Stimulated activated effector memory CD8-positive, alpha-beta T cell treated with anti-CD3 and anti-CD28 coated beads, Interleukin-12 subunit alpha, Interleukin-12 subunit beta, amount 100 ng/mL, for 72 hours (primary cell): ENCODE data around the gene CELSR1.
A peak's percentile ranks its signal among the peaks of the same experiment; 100 is the strongest.

ENCODE experiments used
- ATAC-seq: fragments of 150-1000 bp; cut with Tn5 transposase; 2 replicates; pipeline ENCODE4 v1.10.0; 2021
- DNase-seq, 2 donors: peaks; one replicate each; pipeline ENCODE4 v3.0.0; 2021 to 2022; ENCODE audit warnings: low spot score in 2 of 2
- H3K27ac Mint-ChIP-seq: one replicate; pipeline ENCODE4 v1.8.0; 2022; ENCODE audit warnings: mild to moderate bottlenecking, mixed read lengths
- H3K36me3 Mint-ChIP-seq: one replicate; pipeline ENCODE4 v1.8.0; 2022; ENCODE audit warnings: mild to moderate bottlenecking, mixed read lengths
- H3K4me1 Mint-ChIP-seq: one replicate; pipeline ENCODE4 v1.8.0; 2022; ENCODE audit warnings: mixed read lengths
- H3K4me3 Mint-ChIP-seq: one replicate; pipeline ENCODE4 v1.8.0; 2022; ENCODE audit warnings: mild to moderate bottlenecking, mixed read lengths
- H3K9me3 Mint-ChIP-seq: one replicate; pipeline ENCODE4 v1.8.0; 2022; ENCODE audit warnings: mixed read lengths

Gene CELSR1

GRCh38 chr22:46337870-46338269 lies 199.6 kb downstream of the CELSR1 start:
- peaks cover 47% of the 10 kb centered on the region for H3K4me1 Mint-ChIP-seq
- DNase-seq (no peak), ATAC-seq (no peak)
- peaks cover 82% of the 10 kb centered on the region for H3K36me3 Mint-ChIP-seq
- H3K4me3 Mint-ChIP-seq = no peak overlapping the region
- H3K27ac Mint-ChIP-seq = peak overlapping the region; percentile 59
- H3K9me3 Mint-ChIP-seq = no peaks in the 10 kb centered on the region

DNA sequence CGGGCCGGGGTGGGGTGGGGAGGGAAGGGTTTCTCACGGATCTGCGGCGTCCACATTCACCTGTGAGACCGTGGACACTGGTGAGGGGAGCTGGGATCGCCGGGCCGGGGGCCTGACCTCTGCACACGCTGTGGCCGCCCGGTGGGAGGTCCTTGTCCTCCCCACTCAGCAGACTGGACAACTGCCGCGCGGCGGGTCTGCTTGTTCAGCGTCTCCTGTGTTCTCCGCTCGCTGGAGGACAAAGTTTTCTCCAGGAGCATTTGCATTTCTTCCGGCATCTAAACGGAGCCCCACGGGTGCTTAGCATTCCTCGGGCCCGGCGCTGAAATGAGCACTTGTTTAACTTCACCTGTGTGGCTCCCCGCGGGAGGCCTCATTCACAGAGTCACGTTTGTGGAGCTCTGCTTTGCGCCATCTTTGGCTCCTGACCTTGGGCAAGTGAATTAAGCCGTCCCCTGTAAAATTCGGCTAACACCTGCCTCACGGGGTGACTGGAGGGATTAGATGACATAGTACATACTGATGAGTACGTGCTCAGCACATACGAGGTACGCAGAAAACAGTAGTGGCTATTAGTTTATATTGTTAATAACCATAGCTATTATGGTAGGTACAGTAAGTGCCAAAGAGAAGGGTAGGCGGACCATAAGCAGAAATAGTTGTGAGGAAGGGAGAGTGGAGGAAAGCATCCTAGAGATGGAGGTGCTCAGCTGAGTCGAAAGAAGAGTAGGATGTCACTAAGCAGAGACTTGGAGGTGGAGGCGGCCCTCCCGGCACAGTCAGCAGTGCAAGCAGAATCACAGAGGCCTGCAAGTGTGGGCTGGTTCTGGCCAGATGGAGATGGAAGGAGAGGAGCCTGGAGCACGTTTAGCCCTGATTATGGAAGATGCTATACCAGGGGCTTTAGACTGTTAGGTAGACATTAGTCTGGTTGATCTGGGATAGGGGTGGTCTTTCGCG lies 201.0 kb downstream of the CELSR1 start:
- ATAC-seq = peak; percentile 60
- peak overlapping the region; percentile 97 for H3K4me3 Mint-ChIP-seq
- H3K4me1 Mint-ChIP-seq = peaks cover 47% of the 10 kb centered on the region
- H3K9me3 Mint-ChIP-seq = no peaks in the 10 kb centered on the region
- H3K36me3 Mint-ChIP-seq = peaks cover 72% of the 10 kb centered on the region
- DNase-seq = peak in 1 of 2 donors; percentile 52
- peak overlapping the region; percentile 95 for H3K27ac Mint-ChIP-seq

DNA sequence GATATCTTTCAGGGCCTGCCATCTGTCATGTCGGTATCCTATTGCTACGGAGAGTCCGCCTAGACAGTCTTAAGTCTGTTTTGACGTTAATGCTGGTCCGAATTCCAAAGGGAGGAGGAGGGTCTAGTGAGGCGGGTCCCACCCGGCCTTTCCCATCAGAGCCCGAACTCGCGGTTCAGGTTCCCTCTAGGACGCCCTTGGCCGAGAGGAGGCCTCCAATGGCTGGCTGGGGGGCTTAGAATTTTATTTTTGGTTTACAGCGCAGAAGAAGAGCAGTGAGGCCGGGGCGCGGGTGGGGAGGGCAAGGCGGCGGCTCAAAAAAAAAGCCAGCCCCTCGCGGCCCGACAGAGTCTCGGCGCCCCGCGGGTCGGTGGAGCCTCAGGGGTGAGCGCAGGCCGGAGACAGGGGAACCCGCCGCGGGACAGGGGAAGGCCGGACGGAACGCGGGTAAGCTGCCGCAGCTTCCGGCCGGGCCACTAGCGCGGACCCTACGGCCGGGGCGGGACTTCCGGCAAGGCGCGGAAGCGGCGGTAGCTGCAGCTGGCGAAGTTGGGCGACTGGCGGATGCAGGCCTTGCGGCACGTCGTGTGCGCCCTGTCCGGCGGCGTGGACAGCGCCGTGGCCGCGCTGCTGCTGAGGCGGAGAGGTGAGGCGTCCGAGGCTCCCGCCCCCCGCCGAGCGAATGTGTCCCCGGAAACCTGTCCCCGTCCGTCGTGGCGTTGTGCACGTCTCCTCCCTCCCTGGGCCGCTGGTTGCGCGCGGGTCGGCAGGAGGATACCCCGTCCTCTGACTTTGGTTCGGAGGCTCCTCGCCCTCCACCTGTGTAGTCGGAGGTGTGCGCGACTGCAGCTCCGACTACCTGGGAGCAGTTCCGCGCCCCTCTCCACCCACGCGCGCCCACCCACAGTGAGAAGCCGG lies 202.0 kb downstream of the CELSR1 start, which contains the start of gene TRMU:
Gene TRMU (plus strand): TSS at position 514 of the 918 bp plus-strand sequence. CDS start 51 bp downstream, at position 565.
- Mint-ChIP-seq H3K36me3 (peaks cover 65% of the 10 kb centered on the region), H3K4me1 (peaks cover 47% of the 10 kb centered on the region), H3K27ac (peak within 1 kb of the TSS; percentile 95), H3K4me3 (peak within 1 kb of the TSS; percentile 97), H3K9me3 (no peaks in the 10 kb centered on the region)
- DNase-seq = peak; percentile 65 to 87
- peak; percentile 91 for ATAC-seq

- DNase-seq = no peak
- H3K4me3 Mint-ChIP-seq = no peak overlapping the region
- H3K27ac Mint-ChIP-seq = no peak overlapping the region
- no peaks in the 10 kb centered on the region for H3K9me3 Mint-ChIP-seq
- ATAC-seq = no peak
- H3K4me1 Mint-ChIP-seq = peaks cover 15% of the 10 kb centered on the region
- peaks cover 44% of the 10 kb centered on the region for H3K36me3 Mint-ChIP-seq
Measured at GRCh38 chr22:46331496-46331895, 205.9 kb downstream of the CELSR1 start.

GRCh38 chr22:46330426-46330825 lies 207.0 kb downstream of the CELSR1 start:
- H3K4me1 Mint-ChIP-seq = peaks cover 10% of the 10 kb centered on the region
- H3K4me3 Mint-ChIP-seq = no peak overlapping the region
- H3K36me3 Mint-ChIP-seq = peaks cover 40% of the 10 kb centered on the region
- ATAC-seq (no peak), DNase-seq (no peak)
- H3K27ac Mint-ChIP-seq = no peak overlapping the region
- H3K9me3 Mint-ChIP-seq = no peaks in the 10 kb centered on the region

GRCh38 chr22:46329616-46330015 lies 207.8 kb downstream of the CELSR1 start:
- H3K9me3 Mint-ChIP-seq = no peaks in the 10 kb centered on the region
- H3K4me1 Mint-ChIP-seq = peaks cover 5% of the 10 kb centered on the region
- no peak overlapping the region for H3K4me3 Mint-ChIP-seq
- ATAC-seq (no peak), DNase-seq (no peak)
- no peak overlapping the region for H3K27ac Mint-ChIP-seq
- H3K36me3 Mint-ChIP-seq = peaks cover 39% of the 10 kb centered on the region

DNA sequence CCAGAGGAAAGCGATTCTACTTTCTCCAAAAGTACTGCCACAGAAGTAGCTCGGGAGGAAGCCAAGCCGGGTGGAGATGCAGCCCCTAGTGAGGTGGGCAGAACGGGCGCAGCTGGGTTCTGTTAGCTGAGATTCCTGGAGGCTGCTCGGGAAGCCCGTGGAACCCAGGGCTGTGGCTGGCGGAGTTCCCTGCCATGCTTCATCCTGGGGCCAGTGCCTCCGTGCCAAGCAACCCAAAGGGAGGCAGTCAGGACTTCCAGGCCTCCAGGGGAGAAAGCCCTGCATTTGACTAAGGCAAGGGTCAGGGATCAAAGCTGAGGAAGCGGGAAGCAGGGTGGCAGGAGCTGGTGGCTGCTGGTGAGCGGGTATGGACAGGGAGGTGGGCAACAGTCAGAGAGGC lies 208.6 kb downstream of the CELSR1 start:
- no peak for DNase-seq
- no peak for ATAC-seq
- no peaks in the 10 kb centered on the region for H3K9me3 Mint-ChIP-seq
- no peaks in the 10 kb centered on the region for H3K4me1 Mint-ChIP-seq
- H3K36me3 Mint-ChIP-seq = peaks cover 45% of the 10 kb centered on the region
- H3K4me3 Mint-ChIP-seq = no peak overlapping the region
- H3K27ac Mint-ChIP-seq = no peak overlapping the region

DNA sequence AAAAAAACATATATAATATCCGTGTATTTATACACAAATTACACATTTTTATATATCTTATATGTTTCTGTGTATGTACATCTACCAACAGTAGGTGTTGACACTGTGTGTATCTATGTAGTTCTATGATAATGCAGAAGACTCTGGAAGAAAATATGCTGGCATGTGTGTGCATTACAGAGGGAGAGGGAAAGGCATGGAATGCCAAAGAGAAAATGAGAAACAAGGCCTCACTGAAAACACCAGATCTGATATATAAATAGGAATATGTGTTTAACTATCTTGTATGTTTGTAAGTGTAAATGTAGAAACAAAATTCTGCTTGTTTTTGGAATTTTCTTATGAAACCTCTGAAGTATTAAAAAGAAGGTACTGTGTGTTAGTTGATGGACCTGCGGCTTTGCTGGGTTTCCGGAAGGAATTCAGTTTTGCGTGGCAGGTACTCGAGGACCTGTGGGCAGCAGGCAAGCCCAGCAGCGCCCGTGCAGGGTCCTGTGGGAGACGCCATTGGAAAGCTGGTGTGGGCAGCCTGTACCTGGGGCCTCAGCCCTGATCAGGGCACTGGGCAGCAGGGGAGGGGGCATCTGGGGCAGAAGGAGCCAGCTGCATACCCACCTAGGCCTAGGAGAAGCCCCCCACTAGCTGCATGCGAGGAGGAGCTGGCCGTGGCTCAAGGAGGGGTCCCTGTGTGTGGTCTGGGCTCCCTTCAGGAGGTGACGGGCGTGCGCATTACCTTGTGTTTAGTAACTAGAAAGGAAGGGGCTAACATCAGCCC lies 209.5 kb downstream of the CELSR1 start:
- Mint-ChIP-seq H3K4me3 (no peak overlapping the region), H3K36me3 (peaks cover 39% of the 10 kb centered on the region), H3K9me3 (no peaks in the 10 kb centered on the region), H3K27ac (no peak overlapping the region), H3K4me1 (no peaks in the 10 kb centered on the region)
- DNase-seq = no peak
- no peak for ATAC-seq

GRCh38 chr22:46326066-46326680 lies 211.2 kb downstream of the CELSR1 start:
- H3K4me3 Mint-ChIP-seq = no peak overlapping the region
- ATAC-seq = no peak
- H3K36me3 Mint-ChIP-seq = peaks cover 39% of the 10 kb centered on the region
- H3K4me1 Mint-ChIP-seq = no peaks in the 10 kb centered on the region
- no peak for DNase-seq
- H3K9me3 Mint-ChIP-seq = no peaks in the 10 kb centered on the region
- no peak overlapping the region for H3K27ac Mint-ChIP-seq

DNA sequence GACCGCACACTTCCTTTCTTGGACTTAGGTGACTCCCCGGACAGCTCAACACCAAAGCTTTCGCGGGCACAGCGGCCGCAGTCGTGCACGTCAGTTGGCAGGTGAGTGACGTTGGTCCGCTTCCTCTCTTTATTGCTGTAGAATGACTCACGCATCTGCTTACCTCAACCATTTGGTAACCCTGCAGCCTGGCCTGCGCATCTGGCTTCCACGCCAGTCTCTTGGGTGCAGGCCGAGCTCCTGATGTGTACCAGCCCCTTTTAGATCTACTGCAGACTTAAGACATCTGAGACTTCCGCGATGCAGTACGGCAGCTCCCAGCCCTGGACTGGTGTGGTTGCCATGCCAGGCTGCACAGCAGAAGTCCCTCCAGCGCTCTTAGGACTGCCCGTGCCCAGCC lies 214.3 kb downstream of the CELSR1 start:
- peaks cover 37% of the 10 kb centered on the region for H3K36me3 Mint-ChIP-seq
- ATAC-seq = no peak

DNA sequence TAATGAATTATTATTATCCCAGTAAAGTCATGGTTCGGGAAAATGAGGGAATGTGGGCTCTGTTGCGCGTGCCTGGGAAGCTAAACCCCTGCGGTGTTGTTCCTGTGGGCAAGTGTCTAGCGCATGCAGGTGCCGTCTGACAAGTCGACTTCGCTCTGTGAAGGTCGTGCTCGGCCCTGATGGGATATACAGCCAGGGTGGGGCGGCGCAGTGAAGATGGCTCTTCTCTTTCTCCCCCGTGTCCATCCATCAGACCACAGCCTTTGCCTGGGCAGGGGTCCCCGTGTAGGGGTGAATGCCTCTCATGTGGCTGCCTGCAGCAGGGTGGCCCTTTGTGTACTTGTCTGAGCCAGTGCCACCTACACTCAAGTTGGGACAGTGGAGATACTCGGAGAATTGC lies 214.7 kb downstream of the CELSR1 start:
- Mint-ChIP-seq H3K27ac (no peak overlapping the region), H3K4me3 (no peak overlapping the region), H3K4me1 (no peaks in the 10 kb centered on the region), H3K9me3 (no peaks in the 10 kb centered on the region), H3K36me3 (peaks cover 41% of the 10 kb centered on the region)
- DNase-seq (no peak), ATAC-seq (no peak)

More for the DNA sequence above, 214.3 kb downstream of the CELSR1 start:
- no peak for DNase-seq
- Mint-ChIP-seq H3K4me1 (no peaks in the 10 kb centered on the region), H3K4me3 (no peak overlapping the region), H3K27ac (no peak overlapping the region), H3K9me3 (no peaks in the 10 kb centered on the region)

- ATAC-seq = no peak
- H3K9me3 Mint-ChIP-seq = no peaks in the 10 kb centered on the region
- no peak overlapping the region for H3K4me3 Mint-ChIP-seq
- DNase-seq = no peak
- no peak overlapping the region for H3K27ac Mint-ChIP-seq
- H3K4me1 Mint-ChIP-seq = no peaks in the 10 kb centered on the region
- H3K36me3 Mint-ChIP-seq = peaks cover 43% of the 10 kb centered on the region
Measured at GRCh38 chr22:46320716-46321386, 216.6 kb downstream of the CELSR1 start.

DNA sequence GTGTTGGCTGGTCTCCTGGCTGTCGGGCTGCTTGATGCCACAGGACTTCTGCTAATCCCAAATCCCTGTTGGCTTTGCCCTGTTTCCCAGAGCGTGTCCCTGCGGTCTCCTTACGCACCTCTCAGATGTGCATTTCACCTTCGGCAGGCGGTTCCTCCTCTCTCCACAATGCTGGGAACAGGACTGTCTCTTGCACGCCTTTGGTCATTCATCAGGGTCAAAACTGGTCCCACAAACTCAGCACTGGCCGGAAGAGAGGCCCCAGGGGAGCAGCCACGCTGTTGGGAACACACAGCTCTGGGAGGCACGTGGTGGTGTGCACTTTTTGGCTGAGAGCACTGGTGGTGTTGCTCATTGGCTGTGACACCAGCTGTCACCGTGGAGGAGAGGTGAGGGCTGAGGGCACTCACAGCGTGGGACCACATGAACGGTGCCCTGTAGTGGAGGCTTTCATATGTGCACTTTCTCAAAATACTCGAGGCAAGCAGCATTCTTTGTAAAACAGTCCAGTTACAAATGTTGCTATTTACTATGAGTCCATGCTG lies 217.2 kb downstream of the CELSR1 start:
- DNase-seq (no peak), ATAC-seq (no peak)
- Mint-ChIP-seq H3K4me1 (no peaks in the 10 kb centered on the region), H3K36me3 (peaks cover 50% of the 10 kb centered on the region), H3K4me3 (no peak overlapping the region), H3K9me3 (no peaks in the 10 kb centered on the region), H3K27ac (no peak overlapping the region)

GRCh38 chr22:46319319-46319718 lies 218.1 kb downstream of the CELSR1 start:
- H3K27ac Mint-ChIP-seq = peak overlapping the region; percentile 15

More at GRCh38 chr22:46319319-46319718, 218.1 kb downstream of the CELSR1 start:
- Mint-ChIP-seq H3K36me3 (peaks cover 44% of the 10 kb centered on the region), H3K4me3 (no peak overlapping the region), H3K4me1 (no peaks in the 10 kb centered on the region), H3K9me3 (no peaks in the 10 kb centered on the region)
- ATAC-seq = no peak
- DNase-seq = no peak
